Frontal cortex (tissue), 1 donor: ENCODE data around the gene SHLD2. TPM values are rescaled to one million over a fixed set of nuclear protein-coding genes. Genes with fewer than 3 reads are reported as not detected.

Source experiments
- total RNA-seq: library from RNA; depleted of rRNA; stranded (reverse); fragments of >200 nt; gene quantifications from one replicate; pipeline ENCODE4 v1.2.3, GENCODE V29; 2014

SHLD2 gene
- total RNA-seq, 1 donor from 2014 or later, result 42.8 TPM

Other genes with a start within 250 kb of the SHLD2 start
- gene MMRN2, start 137.6 kb upstream of the SHLD2 start, total RNA-seq, result 4.1 TPM
- gene SNCG, start 136.6 kb upstream of the SHLD2 start, total RNA-seq, result 1.6 TPM
- gene ADIRF, start 126.7 kb upstream of the SHLD2 start, total RNA-seq, result 0.41 TPM
- not detected for gene FAM25A, start 74.9 kb upstream of the SHLD2 start, total RNA-seq
- gene GLUD1, start 363 bp upstream of the SHLD2 start, total RNA-seq, result 213 TPM
- gene NUTM2A, start 130.2 kb downstream of the SHLD2 start, total RNA-seq, result 1.6 TPM